ENCODE data around the gene ABCC1. TPM values are rescaled to one million over a fixed set of nuclear protein-coding genes. Genes with fewer than 3 reads are reported as not detected.

Gene ABCC1
- total RNA-seq, 3 donors from 2014 or later, result 13.8 to 40.0 (median 25.5) TPM

DNA sequence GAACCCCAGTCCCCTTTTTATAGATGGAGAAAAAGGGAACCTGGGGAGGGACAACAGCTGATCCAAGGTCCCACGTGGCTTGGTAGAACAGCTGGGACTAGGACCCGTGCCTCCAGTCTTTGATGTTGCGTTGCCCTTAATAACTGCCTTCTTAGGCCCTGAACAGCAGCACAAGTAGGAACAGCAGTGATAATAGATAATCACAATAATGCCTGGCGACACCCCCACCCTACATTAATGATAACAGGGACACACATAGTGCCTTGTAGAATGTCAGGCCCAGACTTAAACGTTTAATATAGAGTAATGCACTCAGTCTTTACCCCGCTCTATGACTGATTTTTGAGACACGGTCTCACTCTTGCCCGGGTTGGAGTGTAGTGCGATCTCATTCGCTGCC is 177.5 kb downstream of the ABCC1 start:
- DNase-seq (no peak), ATAC-seq (no peak)
- Histone ChIP-seq H3K9me3 (no peaks in the 10 kb centered on the region), H3K36me3 (ENCODE audit: low read depth) (no peaks in the 10 kb centered on the region), H3K4me1 (ENCODE audit: low read depth) (no peaks in the 10 kb centered on the region), H3K4me3 (no peak overlapping the region)
- TF ChIP-seq, protein P1, sequence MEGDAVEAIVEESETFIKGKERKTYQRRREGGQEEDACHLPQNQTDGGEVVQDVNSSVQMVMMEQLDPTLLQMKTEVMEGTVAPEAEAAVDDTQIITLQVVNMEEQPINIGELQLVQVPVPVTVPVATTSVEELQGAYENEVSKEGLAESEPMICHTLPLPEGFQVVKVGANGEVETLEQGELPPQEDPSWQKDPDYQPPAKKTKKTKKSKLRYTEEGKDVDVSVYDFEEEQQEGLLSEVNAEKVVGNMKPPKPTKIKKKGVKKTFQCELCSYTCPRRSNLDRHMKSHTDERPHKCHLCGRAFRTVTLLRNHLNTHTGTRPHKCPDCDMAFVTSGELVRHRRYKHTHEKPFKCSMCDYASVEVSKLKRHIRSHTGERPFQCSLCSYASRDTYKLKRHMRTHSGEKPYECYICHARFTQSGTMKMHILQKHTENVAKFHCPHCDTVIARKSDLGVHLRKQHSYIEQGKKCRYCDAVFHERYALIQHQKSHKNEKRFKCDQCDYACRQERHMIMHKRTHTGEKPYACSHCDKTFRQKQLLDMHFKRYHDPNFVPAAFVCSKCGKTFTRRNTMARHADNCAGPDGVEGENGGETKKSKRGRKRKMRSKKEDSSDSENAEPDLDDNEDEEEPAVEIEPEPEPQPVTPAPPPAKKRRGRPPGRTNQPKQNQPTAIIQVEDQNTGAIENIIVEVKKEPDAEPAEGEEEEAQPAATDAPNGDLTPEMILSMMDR (IDR thresholded peaks at IDR 0.05), result no peak
- intact Hi-C loops (cut with DNase I, micrococcal nuclease), result loop anchor here (10.0 kb wide), 1 partner anchor 252 kb away; no protein-coding TSS in a partner anchor

DNA sequence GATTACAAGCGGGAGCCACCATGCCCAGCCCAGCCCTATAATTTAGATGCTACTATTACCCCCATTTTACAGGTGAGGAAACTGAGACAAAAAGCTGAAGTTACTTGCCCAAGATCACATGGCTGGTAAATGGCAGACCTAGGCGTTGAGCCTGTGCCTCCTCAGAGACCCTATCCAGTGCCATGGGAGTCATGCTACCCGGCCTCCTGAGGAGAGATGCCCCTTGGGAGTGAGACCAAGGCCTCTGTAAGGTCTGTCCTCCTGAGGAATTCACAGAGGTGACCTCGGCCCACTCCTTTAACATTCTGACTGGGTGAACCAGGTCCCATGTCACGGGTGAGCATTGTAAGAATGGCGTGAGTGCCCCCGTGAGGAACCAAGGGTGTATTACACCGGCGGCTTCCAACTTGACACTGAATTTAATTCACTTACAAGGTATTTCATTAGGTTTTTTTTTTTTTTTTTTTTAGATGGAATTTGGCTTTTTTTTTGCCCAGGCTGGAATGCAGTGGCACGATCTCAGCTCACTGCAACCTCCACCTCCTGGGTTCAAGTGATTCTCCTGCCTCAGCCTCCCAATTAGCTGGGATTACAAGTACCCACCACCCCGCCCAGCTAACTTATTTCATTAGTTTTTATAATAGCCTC is 178.2 kb downstream of the ABCC1 start:
- peak; percentile 96 for ATAC-seq
- intact Hi-C loops (cut with DNase I, micrococcal nuclease), result loop anchor here (10.0 kb wide), 1 partner anchor 253 kb away; no protein-coding TSS in a partner anchor
- H3K36me3 ChIP-seq (ENCODE audit: low read depth), result no peaks in the 10 kb centered on the region

DNA sequence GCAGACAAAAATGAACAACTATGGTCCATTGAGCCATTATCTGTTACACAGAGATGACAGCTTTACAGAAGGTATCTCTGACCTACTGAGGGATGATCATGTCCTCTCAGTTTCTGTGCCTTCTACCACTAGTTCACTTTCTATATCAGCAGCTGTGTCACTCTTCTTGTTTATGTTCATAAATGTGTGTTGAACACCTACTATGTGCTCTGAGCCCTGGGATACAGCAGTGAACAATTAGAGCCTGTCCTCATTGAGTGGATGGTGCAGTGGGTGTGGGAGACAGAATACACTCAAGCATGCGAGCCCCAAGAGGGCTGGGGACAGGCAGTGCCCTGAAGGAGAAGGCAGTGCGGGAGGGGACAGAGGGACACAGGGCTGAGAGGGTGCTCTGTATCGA is 181.8 kb downstream of the ABCC1 start:
- intact Hi-C loops (cut with DNase I, micrococcal nuclease), result no loop called here
- TF ChIP-seq, protein P1 (IDR thresholded peaks at IDR 0.05), result no peak
- DNase-seq (no peak), ATAC-seq (no peak)
- Histone ChIP-seq H3K4me3 (no peak overlapping the region), H3K4me1 (ENCODE audit: low read depth) (no peaks in the 10 kb centered on the region), H3K9me3 (no peaks in the 10 kb centered on the region), H3K36me3 (ENCODE audit: low read depth) (no peaks in the 10 kb centered on the region)

More for the DNA sequence above, 178.2 kb downstream of the ABCC1 start:
- Histone ChIP-seq H3K9me3 (no peaks in the 10 kb centered on the region), H3K4me1 (ENCODE audit: low read depth) (no peaks in the 10 kb centered on the region), H3K4me3 (no peak overlapping the region)
- DNase-seq, result peak in 2 of 3 donors; percentile 76 to 77
- TF ChIP-seq, protein P1 (IDR thresholded peaks at IDR 0.05), result peak; percentile 89

DNA sequence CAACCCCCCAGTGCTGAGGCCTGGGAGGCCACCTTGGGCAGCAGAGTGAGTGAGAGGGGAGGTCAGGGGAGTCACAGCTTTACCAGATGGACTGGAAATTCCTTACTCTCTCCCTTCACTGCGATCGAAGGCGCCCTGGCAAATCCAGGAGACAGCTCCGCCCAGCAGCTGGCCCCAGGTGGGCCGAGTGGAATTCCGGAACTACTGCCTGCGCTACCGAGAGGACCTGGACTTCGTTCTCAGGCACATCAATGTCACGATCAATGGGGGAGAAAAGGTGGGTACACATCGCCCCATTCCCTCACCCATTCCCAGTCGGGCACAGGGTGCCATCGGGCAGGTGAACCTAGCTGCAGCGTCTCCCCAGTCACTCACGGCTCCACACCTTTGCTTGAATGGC is 182.2 kb downstream of the ABCC1 start:
- no peak for DNase-seq
- no peak overlapping the region for H3K4me3 ChIP-seq
- H3K36me3 ChIP-seq (ENCODE audit: low read depth), result no peaks in the 10 kb centered on the region
- TF ChIP-seq, protein P1 (IDR thresholded peaks at IDR 0.05), result no peak
- no peaks in the 10 kb centered on the region for H3K9me3 ChIP-seq
- intact Hi-C loops (cut with DNase I, micrococcal nuclease), result no loop called here
- H3K4me1 ChIP-seq (ENCODE audit: low read depth), result no peaks in the 10 kb centered on the region
- ATAC-seq, result no peak

DNA sequence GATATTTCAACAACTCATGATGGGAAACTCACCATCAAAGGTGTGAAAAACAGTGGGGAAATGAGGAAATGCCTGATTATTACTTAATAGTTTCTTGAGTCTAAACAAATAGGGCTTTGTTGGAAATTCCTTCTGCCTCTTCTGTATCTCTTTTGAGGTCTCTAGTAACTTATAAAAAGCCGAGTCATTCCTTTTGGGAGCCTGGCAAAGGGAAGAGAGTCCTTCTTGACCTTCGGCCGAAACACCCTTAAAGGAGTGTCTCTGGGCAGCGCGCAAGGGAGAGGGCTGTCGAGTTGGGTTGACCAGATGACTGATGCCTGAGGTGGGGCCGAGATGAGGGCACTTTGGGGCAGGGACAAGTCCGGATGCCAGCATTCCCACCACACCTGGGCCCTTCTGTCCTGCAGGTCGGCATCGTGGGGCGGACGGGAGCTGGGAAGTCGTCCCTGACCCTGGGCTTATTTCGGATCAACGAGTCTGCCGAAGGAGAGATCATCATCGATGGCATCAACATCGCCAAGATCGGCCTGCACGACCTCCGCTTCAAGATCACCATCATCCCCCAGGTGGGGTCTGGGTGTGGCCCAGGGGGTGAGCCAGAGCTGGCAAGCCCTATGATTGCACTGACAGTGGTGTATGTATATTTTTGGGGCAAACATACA is 184.7 kb downstream of the ABCC1 start:
- TF ChIP-seq, protein P1 (IDR thresholded peaks at IDR 0.05), result no peak
- intact Hi-C loops (cut with DNase I, micrococcal nuclease), result no loop called here

More for the DNA sequence above, 184.7 kb downstream of the ABCC1 start:
- ATAC-seq (no peak), DNase-seq (no peak)
- no peaks in the 10 kb centered on the region for H3K4me1 ChIP-seq (ENCODE audit: low read depth)
- no peaks in the 10 kb centered on the region for H3K9me3 ChIP-seq
- no peak overlapping the region for H3K4me3 ChIP-seq
- peaks cover 4% of the 10 kb centered on the region for H3K36me3 ChIP-seq (ENCODE audit: low read depth)

All from mucosa of descending colon (tissue), 3 donors.